Measurements from ENCODE around the gene COL4A2.
"Not testable (repeated sequence)": the region's sequence is repeated elsewhere in the genome, so short reads cannot be mapped to it uniquely, and the experiment has no call there.

Gene COL4A2

DNA sequence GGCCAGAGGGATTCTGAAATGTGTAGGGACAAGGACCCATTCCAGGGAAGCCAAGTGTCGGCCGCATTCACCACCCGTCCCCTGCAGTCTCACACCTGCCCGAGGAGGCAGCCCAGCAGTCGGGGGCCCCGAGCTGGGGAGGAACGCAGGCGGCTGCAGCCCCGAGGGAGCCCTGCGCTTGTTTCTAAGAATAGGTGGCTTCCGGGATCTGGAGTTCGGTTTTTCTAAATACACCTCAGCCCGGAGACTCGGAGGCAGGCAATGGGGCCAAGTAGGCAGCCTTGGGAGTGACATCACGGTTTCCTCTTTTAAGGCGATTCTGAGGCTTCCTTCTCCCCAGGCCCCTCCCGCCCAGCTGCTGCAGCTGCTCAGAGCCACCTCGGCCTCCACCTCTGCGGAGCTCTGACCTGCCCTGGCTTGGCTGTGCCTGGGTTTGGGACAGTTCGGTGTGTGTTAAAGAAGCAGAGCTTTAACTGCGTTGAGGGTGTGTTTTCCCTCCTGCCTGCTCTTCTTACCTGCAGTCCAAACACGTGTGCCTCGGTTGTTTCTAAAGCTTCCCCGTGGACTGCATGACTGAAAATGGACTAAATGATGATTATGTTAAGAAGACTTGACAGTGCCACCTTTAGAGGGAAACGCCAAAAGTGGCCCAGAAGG lies 80.5 kb downstream of the COL4A2 start:
- no peak for DNase-seq

DNA sequence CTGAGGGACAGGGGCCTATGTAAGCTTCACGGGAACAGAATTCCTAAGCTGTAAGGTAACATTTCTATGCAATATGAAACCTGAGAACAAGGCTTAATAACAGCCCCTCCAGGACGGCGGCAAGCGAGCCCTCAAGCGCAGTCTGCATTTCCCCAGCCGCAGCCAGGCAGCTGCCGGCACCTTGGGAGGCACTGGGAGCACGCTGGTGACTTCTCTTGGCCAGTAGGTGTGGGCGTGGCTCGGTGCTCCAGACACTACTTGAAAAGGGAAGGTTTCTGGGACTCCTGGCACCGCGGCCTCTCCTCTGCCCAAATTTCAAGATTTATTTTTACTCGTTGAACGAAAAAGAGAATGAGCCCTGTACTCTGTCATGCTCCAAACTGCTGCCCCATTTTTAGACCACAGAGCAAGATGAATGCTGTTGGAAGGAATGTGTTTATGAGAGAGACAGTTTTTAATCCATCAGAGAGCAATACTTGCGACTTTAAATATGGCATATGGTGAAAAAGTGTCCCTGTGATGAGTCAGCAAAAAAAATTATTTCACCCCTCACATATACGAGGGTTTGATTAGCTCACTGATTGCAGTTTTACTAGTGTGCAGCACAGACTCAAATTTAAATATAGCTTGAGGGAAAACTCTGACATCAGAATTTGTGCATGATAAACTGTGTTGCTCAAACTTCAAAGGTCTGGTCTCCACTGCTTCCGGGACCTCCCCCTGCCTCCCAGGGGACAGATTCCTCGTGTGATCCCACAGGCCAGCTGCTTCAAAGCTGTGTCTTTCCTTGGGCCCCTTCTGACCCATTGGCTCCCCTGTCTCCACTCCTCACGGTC lies 81.2 kb downstream of the COL4A2 start:
- DNase-seq, result no peak

DNA sequence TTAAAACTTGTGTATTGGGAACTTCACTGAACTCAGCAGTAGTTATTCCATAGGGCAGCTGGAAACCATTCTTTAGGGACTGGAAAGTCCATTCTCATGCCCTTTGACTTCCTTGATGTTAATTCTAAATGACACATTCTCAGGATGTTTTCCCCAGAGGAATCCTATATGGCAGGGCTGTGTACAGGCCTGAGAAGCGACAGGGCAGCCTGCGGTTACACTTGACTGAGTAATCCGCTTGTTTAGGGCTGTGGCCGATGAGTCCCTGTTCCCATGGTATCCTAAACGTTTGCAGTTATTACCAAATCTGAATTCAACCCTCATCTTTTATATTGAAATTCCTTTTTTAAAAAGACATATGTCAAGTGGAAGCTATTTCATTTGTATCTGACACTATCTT lies 83.5 kb downstream of the COL4A2 start:
- DNase-seq, result no peak

DNA sequence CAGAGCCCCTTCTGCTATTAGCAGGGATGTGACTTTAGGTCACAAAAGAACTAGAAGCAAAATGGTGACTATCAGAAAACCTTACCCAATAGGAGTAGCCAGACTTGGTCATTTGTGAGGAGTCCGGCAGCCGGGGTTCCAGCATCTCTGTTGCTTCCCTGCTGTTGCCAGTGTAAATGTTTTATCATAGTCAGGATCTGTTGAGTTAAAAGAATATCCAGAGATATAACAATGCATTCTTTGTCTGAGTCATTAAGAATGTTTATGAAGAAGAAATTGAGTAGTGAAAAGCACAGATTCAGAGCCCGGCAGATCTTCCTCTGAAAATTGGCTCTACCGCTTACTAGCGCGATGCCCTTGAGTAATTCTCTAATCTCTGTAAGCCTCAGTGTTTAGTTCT lies 84.2 kb downstream of the COL4A2 start:
- DNase-seq, result no peak

DNA sequence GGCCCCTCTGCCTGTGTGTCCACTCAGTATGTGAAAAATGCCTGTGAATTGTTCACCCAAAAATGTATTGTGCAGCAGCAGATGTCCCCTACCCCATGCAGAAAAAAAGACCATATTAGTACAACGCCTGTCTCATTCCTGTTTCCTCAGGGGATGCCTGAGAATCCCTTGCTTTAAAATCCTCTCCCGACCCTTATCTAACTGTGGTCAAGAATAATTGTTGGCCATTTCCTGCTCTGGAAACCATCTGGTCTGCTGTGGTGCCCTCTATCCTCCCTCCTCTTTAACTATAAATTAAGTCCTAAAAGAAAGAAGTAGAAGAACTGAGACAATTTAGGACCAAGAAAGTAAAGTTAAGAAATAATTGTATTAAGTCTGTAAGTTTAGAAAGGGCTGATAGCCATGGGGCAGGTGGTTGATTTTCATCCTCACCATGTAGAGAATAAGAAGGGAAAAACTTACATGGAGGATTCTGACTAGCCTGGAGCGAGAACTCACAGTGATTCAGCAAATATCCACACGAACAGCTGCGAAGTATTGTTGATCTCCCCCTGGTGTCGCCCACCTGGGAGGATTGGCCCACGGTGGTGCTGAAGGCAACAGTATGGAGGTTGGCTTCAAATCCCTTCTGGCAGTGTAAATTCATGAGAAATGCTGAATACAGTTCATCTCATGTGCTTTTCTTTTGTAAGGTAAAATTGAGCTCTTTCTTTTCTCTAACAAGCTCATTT lies 85.6 kb downstream of the COL4A2 start:
- no peak for DNase-seq

DNA sequence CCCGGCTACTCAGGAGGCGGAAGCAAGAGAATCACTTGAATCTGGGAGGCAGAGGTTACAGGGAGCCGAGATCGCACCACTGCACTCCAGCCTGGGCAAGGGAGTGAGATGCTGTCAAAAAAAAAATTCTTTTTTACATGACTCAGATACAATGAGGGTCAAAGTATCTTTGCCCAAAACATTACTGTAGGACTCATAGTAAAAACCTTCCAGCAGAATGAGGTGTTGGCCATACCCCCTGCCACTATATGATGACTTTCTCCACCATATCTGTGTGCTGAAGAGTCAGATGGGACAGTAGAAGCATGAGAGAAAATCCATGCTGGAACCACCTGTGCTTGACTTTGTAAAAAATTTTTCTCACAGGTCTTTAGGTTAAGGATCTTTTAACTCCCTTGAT lies 86.7 kb downstream of the COL4A2 start:
- no peak for DNase-seq

DNA sequence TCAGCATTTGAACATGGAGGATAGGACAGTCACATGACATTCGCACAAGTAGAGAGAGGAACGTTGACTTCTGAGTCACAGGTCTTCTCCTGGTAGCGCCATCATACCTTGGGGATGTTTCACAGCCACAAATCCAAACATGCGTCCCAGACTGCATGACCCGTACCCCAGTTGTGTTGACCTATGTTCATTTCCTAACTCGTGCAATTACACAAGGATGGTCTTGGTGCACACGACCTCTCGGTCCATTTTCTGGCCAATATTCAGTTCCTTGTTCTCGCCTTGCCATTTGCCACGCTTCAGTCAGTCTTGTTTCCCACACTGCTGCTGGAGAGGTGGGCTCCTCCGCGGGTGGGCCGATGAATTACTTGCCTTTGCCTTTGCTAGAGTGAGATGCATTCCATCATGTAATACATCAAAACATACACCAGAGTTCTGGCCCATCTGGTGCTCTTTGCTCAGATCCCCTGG lies 87.3 kb downstream of the COL4A2 start:
- DNase-seq, result no peak

DNA sequence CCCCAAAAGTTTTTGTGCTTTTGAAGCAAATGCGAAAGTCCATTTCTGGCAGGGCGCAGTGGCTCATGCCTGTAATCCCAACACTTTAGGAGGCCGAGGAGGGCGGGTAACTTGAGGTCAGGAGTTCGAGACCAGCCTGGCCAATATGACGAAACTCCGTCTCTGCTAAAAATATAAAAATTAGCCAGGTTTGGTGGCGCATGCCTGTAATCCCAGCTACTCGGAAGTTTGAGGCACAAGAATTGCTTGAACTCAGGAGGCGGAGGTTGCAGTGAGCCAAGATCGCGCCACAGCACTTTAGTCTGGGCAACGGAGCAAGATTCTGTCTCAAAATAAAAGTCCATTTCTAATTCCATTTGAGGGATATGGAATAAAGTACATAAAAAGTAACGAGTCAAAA lies 88.5 kb downstream of the COL4A2 start:
- DNase-seq, result not testable (repeated sequence)

DNA sequence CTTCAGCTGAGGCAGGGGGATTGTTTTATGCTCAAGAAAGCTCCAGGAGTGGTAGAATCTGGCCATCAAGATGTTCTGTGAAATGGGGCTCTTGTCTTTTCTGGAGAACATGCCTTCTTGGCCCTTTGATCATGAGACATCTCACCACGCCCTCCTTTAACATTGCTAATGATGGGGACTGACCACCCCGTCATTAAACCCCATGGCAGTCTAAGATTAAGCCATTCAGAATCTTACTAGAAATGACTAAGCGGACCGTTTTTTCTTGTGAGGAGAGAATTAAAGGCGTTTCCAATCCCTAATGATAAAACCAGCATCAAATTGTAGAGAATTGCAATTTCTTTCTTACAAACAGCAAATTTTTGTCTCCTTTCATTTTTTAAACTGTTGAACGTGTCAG lies 89.4 kb downstream of the COL4A2 start:
- DNase-seq, result no peak

DNA sequence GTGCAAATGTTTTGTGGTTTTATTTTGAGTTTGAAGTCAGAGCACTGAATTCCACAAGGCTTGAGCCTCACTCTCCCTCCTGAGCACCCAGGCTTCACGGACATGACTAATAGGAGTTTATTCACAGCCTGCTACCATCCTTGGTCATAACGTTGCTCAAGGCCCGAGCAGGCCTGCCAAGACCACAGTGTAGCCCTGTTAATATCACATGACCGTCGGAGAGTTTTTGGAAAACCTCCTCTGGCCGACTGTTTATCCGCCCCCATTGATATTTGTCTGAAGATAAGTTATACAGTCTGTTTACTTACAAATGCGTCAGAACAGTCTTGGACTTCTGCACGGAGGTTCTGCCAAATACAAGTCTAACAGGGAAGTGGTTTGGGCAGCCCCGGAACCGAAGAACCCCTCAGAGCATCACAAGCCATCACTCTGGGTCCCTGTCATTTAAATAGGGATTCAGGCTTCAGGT lies 89.9 kb downstream of the COL4A2 start:
- no peak for DNase-seq

DNA sequence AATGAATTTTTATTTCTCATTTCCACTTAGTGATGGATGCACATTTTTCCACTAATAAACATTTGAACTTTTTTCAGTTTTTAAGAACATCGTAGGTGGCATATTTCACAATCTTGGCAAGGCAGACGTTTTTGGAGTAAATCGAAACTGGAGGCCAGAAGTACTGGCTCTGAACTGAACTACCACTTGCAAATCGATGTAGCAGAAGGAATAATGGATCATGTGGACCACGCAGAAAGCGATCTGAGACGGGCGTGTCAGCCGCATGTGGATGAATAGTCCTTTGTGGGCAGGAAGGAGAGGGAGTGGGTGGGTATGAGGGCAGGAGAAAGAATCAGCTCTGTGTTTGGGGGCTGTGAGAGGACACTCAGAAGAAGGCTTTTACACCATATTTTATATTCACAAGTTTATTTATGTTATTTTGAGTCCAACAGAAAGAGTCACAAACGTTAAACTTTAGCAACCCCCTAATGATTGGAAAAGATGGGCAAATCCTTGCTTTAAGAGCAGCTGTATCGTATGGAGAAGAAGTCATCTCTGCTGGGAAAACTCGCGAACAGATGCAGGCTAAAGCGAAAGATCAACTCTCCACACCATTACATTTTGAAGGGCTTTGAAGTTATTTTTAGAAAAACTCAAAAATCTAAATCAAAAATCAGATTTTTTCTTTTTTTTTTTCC lies 90.5 kb downstream of the COL4A2 start:
- no peak for DNase-seq

DNA sequence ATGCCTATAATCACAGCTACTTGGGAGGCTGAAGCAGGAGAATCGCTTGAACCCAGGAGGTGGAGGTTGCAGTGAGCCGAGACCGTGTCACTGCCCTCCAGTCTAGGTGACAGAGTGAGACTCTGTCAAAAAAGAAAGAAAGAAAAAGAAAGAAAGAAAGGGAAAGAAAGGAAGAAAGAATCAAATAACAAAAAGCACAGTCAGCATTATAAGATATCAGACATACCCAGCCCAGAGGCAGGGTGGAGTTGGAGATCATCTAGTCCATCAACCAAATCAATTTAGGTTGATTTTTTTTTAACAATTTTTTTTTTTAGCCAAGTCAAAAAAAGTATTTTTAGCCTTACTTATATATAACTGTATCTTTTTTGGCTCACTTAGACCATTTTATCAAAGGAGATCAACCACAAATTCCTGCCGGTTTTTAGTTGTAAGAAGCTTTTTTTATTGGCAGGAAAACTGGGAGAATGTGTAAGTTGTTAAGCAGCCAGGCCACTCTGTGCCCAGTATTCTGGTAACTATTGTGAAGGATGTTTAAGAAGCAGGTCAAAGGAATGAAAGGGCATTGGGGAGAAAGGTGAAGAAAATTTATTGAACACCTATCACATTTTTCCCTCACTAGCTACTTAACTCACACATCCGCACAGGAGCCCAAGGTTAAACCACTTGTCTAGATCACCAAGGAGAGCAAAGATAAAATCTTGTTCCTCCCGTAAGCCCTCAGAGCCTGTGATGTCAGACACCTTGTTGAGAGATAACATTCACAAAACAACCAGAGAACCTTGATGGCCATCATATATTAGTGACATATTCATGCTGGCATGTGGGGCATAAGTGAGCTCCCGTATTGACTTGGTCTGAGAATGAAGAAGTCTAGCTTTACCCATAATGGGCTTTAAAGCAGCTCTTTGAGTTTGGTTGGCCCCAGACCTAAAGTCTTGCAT lies 91.8 kb downstream of the COL4A2 start:
- DNase-seq, result no peak

DNA sequence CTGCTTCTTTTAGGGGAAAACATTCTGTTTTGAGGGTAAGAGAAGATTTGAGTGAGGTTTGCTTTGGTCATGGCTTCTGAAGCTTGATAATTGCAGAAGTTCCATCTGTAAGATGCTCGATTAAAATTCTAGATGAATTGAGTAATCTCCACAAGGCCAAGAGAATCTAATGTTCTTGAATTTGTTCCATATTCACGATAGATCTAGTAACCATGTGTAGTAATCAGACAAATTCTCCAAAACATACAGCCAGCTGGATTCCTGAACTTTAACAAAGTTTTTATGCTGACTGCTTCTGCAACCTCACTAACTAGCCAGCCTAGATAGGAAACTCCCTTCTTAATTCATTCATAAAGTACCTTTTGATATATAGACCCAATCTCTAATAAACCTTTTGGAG lies 92.7 kb downstream of the COL4A2 start:
- DNase-seq, result no peak

DNA sequence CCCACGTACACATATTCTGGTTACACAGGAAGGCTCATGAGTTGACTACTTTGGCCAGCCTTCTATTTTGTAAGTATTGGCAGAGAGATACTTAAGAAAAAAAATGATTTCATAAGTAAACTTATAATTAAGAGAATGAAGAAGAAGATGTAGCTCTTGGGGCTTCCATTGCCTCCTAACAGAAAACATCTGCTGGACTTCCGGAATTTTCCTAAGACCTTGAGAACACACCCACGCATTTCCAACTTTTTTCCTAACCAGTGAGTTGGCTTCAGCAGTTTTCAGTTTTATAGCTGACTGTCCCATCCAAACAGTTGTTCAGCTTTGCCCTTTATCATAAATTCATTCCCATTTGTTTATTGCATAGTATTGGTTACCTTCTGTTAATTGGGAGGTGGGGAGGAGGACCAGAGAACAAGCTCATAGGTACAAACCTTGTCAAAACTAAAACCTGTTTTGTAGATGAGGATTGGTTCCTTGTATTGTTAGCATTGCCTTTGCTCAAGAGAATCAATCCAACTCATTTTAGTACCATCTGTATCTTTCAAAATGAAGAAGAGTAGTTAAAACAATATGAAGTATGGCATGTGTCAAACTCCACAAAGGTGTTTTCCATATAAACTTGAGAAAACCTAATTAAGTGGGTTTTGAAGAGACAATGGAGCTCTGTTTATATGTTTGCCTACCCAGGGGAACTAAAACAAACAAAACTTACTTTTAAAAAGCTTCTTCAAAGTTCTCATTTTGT lies 93.9 kb downstream of the COL4A2 start:
- DNase-seq, result no peak

DNA sequence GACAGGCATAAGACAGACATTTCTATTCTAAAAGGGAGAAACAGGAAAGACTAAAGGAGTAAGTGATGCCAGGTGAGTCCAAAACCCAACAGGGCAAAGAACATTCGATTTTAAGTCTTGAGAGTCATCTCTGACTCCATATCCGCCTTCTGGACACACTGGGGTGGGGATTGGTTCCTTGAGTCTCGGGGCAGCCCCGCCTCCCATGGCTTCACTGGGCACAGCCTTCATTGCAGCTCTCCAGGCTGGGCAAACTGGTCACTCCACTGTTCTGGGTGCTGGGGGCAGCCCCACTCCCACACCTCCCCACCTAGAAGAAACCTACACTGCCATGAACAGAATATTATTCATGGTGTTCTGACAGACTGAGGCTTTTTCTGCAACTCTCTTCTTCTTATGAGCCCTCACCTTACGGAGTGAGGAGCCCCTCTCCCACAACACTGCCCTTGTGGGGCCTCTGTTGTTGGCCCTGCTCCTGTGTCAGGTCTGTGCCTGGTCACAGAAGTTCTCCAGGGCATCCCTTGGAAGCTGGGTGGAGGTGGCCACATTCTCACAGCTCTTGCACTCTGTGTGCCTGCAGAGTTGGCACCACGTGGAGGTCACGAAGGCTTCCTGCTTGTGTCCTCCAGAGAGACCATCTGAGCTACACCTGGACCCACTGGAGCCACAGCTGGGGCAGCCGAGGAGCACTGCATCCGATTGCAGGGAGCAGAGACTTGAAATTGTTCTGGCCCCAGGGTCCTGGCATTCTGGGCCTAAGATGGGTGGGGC lies 95.4 kb downstream of the COL4A2 start:
- no peak for DNase-seq

DNA sequence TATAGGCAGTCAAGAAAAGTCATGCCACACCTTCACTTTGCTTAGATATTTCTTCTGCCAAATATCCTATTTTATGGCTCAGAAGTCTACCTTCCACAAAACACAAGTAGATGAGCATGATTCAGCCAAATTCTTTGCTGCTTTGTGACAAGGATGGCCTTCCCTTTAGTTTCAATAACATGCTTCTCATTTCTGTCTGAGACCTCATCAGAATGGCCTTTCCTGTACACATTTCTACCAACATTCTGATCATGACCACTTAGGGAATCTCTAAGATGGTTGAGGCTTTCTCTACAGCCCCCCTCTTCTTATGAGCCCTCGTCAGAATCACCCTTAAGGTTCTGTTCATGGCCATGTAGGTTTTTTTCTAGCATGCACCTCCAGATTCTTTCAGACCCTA lies 96.2 kb downstream of the COL4A2 start:
- DNase-seq, result no peak

DNA sequence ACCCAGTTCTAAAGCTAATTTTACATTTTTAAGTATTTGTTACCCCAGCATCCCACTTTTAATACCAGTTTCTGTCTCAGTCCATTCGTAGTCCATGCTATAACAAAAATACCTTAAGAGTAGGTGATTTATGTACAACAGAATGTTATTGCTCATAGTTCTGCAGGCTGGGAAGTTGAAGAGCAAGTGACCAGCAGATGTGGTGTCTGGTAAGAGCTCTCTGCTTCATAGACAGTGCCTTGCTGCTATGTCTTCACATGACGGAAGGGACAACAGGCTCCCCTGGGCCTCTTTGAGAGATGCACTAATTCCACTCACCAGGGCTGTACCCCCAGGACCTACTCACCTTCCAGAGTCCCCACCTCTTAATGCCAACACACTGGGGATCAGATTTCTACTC lies 96.6 kb downstream of the COL4A2 start:
- DNase-seq, result no peak

DNA sequence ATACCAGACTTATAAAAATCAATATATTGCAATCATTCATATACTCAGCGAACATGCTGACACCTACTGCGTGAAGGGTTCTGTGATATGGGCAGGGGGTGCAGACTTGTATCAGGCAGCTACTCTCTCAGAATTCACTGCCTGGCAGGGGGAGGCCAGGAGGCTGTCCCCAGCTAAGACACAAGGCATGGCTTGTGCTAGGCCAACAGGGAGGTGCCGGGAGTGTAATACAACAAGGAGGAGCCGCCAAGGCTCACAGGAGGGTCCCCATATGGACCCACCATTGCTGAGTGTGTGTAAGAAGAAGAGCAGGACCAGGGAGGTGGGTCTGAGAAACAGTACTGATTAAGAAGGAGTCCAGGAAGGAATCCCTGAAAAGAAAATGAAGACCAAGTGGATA lies 97.2 kb downstream of the COL4A2 start:
- no peak for DNase-seq

DNA sequence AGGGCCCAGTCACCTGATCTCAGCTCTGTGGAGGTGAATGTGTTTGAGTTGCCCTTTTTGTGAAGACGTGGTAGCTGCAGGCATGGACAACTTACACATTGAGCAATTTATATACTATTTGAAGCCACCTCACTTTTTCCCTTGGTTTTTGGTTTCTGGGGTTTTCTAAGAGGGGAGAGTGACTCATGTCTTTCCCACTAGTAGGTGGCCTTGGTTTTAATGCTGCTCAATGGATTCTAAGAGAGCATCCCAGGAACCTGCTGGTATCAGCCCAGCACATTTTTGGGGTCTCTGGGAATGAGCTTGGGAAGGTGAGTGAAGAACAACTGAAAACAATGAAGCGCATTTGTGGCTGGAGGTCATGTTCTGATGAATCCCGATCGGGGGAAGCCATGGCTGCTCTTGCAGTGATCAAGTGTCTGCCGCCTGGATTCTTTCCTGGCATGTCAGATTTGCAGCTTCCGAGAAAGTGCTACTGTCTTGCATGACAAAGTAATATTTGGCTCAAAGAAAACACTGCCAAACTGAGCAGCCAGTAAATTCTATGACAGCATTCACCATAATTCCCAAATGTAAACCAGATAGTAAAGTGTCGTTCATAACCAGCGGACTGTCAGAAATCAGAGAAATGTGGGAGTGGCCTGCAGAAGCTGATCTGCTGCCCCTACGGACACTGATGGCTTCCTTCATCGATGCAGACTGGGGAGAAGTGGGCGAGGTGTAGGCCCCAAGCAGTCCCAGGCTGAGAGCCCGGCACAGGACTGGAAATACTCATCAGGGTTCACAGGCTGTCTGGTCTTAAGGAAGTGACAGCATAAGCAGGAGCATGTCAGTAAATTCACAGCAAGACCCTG lies 98.7 kb downstream of the COL4A2 start:
- DNase-seq, result no peak
